Activated CD4-positive, alpha-beta memory T cell treated with anti-CD3 and anti-CD28 coated beads for 36 hours (primary cell): ENCODE results near the gene RALBP1. TPM values are rescaled to one million over a fixed set of nuclear protein-coding genes. Genes with fewer than 3 reads are reported as not detected.

Experiments used
- CTCF ChIA-PET: fragments of 350-600 bp; sonication (Branson Sonifier 250); formaldehyde crosslinking; loops from one replicate; lab custom pipeline; 2021; ENCODE audit warnings: antibody characterized with exemption, inconsistent platforms; lab: Charles Lee
- POLR2A ChIA-PET: fragments of 350-600 bp; sonication (Branson Sonifier 250); formaldehyde crosslinking; loops from one replicate; lab custom pipeline; 2021; ENCODE audit warnings: antibody characterized with exemption; lab: Charles Lee
- DNase-seq: peaks from one replicate; pipeline ENCODE4 v3.0.0-alpha.2; 2020
- H3K27ac Mint-ChIP-seq: one replicate; pipeline ENCODE4 v1.8.0; 2021; ENCODE audit warnings: mixed read lengths
- H3K27me3 Mint-ChIP-seq: one replicate; pipeline ENCODE4 v1.8.0; 2021; ENCODE audit warnings: mixed read lengths
- H3K36me3 Mint-ChIP-seq: one replicate; pipeline ENCODE4 v1.8.0; 2021; ENCODE audit warnings: mixed read lengths
- H3K4me1 Mint-ChIP-seq: one replicate; pipeline ENCODE4 v1.8.0; 2021; ENCODE audit warnings: low read depth, mixed read lengths
- H3K4me3 Mint-ChIP-seq: one replicate; pipeline ENCODE4 v1.8.0; 2021; ENCODE audit warnings: mild to moderate bottlenecking, mixed read lengths
- H3K9me3 Mint-ChIP-seq: one replicate; pipeline ENCODE4 v1.8.0; 2021; ENCODE audit warnings: mixed read lengths
- intact Hi-C: fragments of 100-400 bp; cut with micrococcal nuclease; formaldehyde crosslinking; loops from one replicate; pipeline ENCODE4 v1.15.1; 2023
- total RNA-seq, 2 experiments: library from RNA; stranded (reverse); gene quantifications; one replicate each; pipeline ENCODE4 v1.2.3, GENCODE V29; 2021

Gene RALBP1
- total RNA-seq, 2 experiments from 2014 or later, result 53.1 to 54.7 TPM

DNA sequence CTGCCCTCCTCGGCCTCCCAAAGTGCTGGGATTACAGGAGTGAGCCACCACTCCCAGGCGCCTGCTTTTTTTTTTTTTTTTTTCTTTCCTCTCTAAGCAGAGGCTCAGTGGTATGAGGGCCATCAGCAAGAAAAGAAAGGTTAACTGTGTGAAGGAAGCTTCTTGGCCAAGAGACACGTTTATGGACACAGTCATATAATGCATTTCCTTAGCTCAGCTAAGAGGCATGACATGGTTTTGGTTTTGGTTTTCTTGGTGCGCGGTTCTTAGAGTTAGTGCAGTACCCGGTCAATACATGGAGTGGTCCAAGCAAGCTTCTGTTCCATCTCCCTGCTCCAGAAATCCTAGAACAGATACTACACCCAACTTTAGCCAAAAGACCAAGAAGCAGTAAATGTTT lies 42.6 kb downstream of the RALBP1 start:
- Mint-ChIP-seq H3K4me1 (peaks cover 3% of the 10 kb centered on the region), H3K9me3 (no peaks in the 10 kb centered on the region), H3K27ac (no peak overlapping the region), H3K27me3 (no peaks in the 10 kb centered on the region), H3K4me3 (no peak overlapping the region), H3K36me3 (peaks cover 6% of the 10 kb centered on the region)
- DNase-seq, result no peak
- intact Hi-C loops, result loop anchor here (2.0 to 5.0 kb wide), 3 partner anchors 41 to 863 kb away; partner anchors contain the start of gene RALBP1
- ChIA-PET POLR2A (no interaction called here), CTCF (interaction anchor here (0.6 to 1.7 kb wide), 5 partner anchors 11 to 822 kb away, joined by 3 to 9 read pairs (median 4); no protein-coding TSS in a partner anchor)

DNA sequence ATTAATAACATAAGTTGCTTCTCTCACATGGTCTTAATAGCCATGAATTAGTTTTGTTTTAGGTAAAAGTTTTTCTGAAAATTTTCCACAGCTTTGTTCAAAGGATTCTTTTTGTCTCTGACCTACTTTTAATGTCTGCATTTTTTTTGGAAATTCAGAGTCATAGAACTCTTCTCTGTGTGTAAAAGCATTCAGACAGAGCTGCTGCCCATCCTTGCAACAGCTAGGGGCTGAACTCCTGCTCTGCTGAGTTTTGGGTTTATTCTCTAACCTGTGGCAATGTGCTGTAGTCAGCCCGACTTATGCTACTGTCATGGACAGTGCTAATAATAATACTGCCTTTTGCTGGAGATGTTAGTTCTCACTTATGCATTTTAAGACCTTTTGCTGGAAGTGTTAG lies 44.1 kb downstream of the RALBP1 start:
- ChIA-PET CTCF (interaction anchor here (0.7 to 1.7 kb wide), 2 partner anchors 109 to 446 kb away, joined by 3 to 7 read pairs; no protein-coding TSS in a partner anchor), POLR2A (no interaction called here)
- Mint-ChIP-seq H3K36me3 (peaks cover 9% of the 10 kb centered on the region), H3K9me3 (no peaks in the 10 kb centered on the region), H3K4me1 (peaks cover 3% of the 10 kb centered on the region), H3K4me3 (no peak overlapping the region), H3K27me3 (no peaks in the 10 kb centered on the region), H3K27ac (no peak overlapping the region)
- no peak for DNase-seq
- intact Hi-C loops, result loop anchor here (5.0 kb wide), 2 partner anchors 42 to 372 kb away; partner anchors contain the start of gene RALBP1

DNA sequence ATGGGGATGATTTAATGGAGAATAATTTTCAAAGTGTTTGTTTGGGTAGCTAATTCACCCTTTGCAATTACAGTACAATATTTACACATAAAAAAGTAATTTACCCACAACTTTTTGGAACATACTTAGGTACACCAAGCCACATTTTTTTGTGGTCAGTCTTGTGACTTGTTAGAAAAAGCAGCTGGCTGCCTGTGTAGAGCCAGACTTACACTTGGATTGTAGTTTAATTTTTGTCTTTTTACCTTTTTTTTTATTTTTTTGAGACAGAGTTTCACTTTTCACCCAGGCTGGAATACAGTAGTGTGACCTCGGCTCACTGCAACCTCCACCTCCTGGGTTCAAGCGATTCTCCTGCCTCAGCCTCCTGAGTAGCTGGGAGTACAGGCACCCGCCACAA lies 45.4 kb downstream of the RALBP1 start:
- H3K27me3 Mint-ChIP-seq, result no peaks in the 10 kb centered on the region
- H3K27ac Mint-ChIP-seq, result no peak overlapping the region
- no peak for DNase-seq
- ChIA-PET POLR2A (no interaction called here), CTCF (interaction anchor here (0.6 kb wide), 1 partner anchor 271 kb away, joined by 3 read pairs; no protein-coding TSS in a partner anchor)
- no peak overlapping the region for H3K4me3 Mint-ChIP-seq
- peaks cover 11% of the 10 kb centered on the region for H3K36me3 Mint-ChIP-seq
- H3K4me1 Mint-ChIP-seq, result no peaks in the 10 kb centered on the region
- no peaks in the 10 kb centered on the region for H3K9me3 Mint-ChIP-seq
- intact Hi-C loops, result no loop called here

DNA sequence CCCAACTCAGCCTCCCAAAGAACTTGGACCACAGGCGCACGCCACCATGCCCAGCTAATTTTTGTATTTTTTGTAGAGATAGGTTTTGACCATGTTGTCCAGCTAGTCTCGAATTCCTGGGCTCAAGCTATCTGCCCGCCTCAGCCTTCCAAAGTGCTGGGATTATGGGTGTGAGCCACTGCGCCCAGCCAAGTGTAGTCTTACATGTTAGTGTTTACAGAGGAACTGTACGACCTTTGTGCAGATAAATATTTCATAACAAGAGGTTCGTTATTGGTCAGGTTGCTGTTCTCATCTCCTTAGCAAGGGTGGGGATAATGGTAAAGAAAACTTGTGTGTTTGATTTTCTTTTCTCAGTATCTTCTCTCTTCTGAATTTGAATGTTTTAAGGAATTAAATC lies 46.5 kb downstream of the RALBP1 start:
- CTCF ChIA-PET, result no interaction called here
- Mint-ChIP-seq H3K4me3 (no peak overlapping the region), H3K36me3 (peaks cover 10% of the 10 kb centered on the region), H3K4me1 (no peaks in the 10 kb centered on the region), H3K27me3 (no peaks in the 10 kb centered on the region), H3K9me3 (no peaks in the 10 kb centered on the region), H3K27ac (no peak overlapping the region)
- no peak for DNase-seq
- intact Hi-C loops, result no loop called here
- POLR2A ChIA-PET, result no interaction called here

DNA sequence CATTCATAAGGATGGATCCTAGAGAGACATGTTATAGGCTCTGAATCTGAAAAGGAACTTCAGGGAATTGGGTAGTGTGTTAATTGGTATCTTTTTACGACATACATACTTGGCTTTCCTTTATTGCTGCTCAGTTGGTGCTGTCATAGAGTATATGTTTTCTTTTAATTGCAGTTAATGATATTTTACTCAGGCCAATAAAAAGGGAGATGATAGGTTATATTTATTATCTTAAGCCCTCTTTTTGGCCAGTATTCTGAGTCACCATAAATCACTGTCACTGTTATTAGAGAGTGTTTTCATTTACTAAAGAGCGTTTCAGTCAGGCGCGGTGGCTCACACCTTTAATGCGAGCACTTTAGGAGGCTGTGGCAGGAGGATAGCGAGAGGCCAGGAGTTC lies 47.6 kb downstream of the RALBP1 start:
- DNase-seq, result no peak
- ChIA-PET POLR2A (no interaction called here), CTCF (no interaction called here)
- no peaks in the 10 kb centered on the region for H3K9me3 Mint-ChIP-seq
- no peak overlapping the region for H3K4me3 Mint-ChIP-seq
- no peaks in the 10 kb centered on the region for H3K27me3 Mint-ChIP-seq
- intact Hi-C loops, result no loop called here
- H3K4me1 Mint-ChIP-seq, result no peaks in the 10 kb centered on the region
- no peak overlapping the region for H3K27ac Mint-ChIP-seq
- peaks cover 15% of the 10 kb centered on the region for H3K36me3 Mint-ChIP-seq

DNA sequence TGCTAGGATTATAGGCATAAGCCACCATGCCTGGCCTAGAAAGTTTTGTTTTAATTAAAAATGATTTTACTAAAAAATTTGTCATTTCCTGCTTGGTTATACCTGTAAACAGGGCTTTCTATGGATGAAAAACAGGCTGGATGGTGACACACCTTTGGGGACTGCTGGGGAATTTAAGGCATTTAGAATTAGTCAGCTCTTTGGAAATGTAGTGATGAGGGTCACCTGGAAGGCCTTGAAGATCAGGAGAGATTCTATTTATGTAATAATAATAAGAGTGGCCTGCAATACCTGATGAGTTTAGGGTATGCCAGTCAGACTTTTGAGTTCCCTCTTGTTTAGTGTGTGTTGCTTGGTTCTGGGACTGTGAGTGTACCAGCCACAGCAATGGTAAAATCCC lies 51.1 kb downstream of the RALBP1 start:
- no peak for DNase-seq
- POLR2A ChIA-PET, result no interaction called here
- H3K36me3 Mint-ChIP-seq, result peaks cover 26% of the 10 kb centered on the region
- H3K4me3 Mint-ChIP-seq, result no peak overlapping the region
- no peak overlapping the region for H3K27ac Mint-ChIP-seq
- no peaks in the 10 kb centered on the region for H3K9me3 Mint-ChIP-seq
- no peaks in the 10 kb centered on the region for H3K27me3 Mint-ChIP-seq
- CTCF ChIA-PET, result interaction anchor here (2.4 kb wide), 1 partner anchor 10 kb away, joined by 7 read pairs; no protein-coding TSS in a partner anchor
- intact Hi-C loops, result no loop called here
- H3K4me1 Mint-ChIP-seq, result no peaks in the 10 kb centered on the region

DNA sequence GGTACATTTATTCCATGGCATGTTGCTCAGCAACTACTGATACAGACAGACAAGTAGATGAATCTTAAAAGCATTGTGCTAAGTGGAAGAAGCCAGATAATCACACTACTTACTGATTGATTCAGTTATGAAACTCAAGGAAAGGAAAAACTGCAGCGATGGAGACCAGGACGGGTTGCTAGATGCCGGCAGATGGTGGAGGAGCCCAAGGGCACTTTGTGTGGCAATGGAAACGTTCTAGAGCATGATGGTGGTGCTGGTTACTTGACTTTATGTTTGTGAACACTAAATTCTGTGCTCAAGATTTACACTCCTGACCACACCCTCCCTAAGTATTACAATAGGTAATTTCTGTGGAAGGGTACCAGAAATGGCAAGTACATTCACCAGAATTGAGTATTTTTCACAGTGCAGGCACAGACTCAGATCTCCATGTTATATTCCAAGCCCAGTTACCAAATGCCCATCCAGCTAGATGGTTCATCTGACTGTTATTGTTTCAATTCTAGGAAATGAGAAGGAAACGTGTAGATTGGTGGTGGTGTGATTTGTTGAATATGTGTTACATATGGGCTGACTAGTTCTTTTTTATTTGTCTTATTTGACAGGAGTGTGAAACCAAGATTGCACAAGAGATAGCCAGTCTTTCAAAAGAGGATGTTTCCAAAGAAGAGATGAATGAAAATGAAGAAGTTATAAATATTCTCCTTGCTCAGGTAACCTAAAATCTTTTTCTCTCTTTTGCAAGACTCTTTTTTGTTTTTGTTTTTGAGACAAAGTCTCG lies 55.1 kb downstream of the RALBP1 start:
- Mint-ChIP-seq H3K36me3 (peaks cover 29% of the 10 kb centered on the region), H3K27me3 (no peaks in the 10 kb centered on the region), H3K4me3 (no peak overlapping the region), H3K9me3 (no peaks in the 10 kb centered on the region), H3K4me1 (no peaks in the 10 kb centered on the region), H3K27ac (no peak overlapping the region)
- no peak for DNase-seq
- CTCF ChIA-PET, result interaction anchor here (0.7 to 1.0 kb wide), 2 partner anchors 14 to 15 kb away, joined by 3 to 4 read pairs; no protein-coding TSS in a partner anchor
- POLR2A ChIA-PET, result no interaction called here
- intact Hi-C loops, result no loop called here

DNA sequence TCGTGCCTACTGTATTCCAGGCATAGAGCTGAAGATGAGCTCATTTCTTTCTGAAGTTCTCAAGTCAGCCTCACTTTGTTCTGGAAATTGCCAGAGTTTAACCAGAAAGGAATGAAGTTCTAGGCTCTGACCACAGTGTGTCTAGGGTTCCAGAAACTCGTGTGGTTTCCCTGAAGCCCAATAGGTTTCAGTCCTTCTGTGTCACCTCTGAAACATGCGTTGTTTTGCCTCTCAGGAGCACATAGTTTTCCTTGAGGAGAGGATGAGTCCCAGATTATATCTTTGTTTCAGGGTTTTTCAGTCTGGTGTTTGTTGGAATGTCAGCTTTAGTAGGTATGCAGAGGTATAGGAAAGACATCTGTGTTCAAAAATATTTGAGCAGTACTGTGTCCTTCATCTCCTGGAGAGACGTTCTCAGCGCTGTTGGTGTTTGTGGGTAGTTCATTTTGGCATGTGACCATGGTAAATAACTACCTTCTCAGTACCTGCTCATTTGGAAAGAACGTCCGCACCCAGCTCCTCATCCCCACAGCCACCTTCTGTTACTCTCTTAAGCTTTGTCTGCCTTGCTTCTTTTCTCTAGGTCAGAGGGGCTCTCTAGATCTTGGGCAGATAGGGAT lies 56.6 kb downstream of the RALBP1 start:
- H3K9me3 Mint-ChIP-seq, result no peaks in the 10 kb centered on the region
- no peak overlapping the region for H3K27ac Mint-ChIP-seq
- no peak for DNase-seq
- POLR2A ChIA-PET, result no interaction called here
- peaks cover 39% of the 10 kb centered on the region for H3K36me3 Mint-ChIP-seq
- no peaks in the 10 kb centered on the region for H3K27me3 Mint-ChIP-seq
- CTCF ChIA-PET, result no interaction called here
- no peak overlapping the region for H3K4me3 Mint-ChIP-seq
- intact Hi-C loops, result no loop called here
- H3K4me1 Mint-ChIP-seq, result no peaks in the 10 kb centered on the region

DNA sequence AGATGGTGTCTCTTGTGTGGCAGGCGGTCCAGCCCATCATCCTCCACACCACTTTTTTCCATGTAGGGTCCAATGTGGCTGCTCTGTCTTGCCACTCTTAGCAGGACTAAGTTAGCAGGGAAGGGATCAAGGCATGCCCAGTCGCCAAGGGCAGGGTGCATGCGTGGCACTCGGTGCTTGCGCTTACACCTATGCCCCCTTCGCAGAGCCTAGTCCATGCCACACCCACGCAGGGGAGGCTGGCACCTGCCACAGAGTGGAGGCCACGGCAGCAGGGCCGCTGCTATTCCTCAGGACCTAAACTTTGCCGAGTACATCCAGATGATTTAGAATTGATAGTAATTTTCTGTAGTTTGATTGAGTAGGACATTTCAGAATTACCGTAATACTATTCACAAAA lies 59.5 kb downstream of the RALBP1 start:
- ChIA-PET POLR2A (no interaction called here), CTCF (no interaction called here)
- H3K4me1 Mint-ChIP-seq, result no peaks in the 10 kb centered on the region
- no peaks in the 10 kb centered on the region for H3K9me3 Mint-ChIP-seq
- H3K27me3 Mint-ChIP-seq, result no peaks in the 10 kb centered on the region
- DNase-seq, result no peak
- no peak overlapping the region for H3K4me3 Mint-ChIP-seq
- peaks cover 26% of the 10 kb centered on the region for H3K36me3 Mint-ChIP-seq
- H3K27ac Mint-ChIP-seq, result no peak overlapping the region
- intact Hi-C loops, result no loop called here

DNA sequence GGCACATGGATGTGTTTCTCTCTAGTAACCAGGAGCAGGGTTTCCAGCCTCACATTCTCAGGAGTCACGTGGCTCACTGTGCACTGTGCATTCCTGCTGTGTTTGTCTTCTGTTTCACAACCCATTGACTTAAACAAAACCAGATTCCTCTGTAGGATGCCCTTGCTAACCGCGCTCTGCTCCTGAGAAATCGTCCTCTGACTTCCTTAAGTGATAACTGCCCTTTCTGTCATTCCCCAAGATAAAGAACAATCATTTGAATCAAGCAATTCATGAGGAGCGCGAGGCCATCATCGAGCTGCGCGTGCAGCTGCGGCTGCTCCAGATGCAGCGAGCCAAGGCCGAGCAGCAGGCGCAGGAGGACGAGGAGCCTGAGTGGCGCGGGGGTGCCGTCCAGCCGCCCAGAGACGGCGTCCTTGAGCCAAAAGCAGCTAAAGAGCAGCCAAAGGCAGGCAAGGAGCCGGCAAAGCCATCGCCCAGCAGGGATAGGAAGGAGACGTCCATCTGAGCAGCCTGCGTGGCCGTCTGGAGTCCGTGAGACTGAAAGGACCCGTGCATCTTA lies 60.2 kb downstream of the RALBP1 start:
- no peak overlapping the region for H3K27ac Mint-ChIP-seq
- H3K4me3 Mint-ChIP-seq, result no peak overlapping the region
- ChIA-PET POLR2A (no interaction called here), CTCF (no interaction called here)
- H3K9me3 Mint-ChIP-seq, result no peaks in the 10 kb centered on the region
- no peak for DNase-seq
- peaks cover 25% of the 10 kb centered on the region for H3K36me3 Mint-ChIP-seq
- H3K4me1 Mint-ChIP-seq, result no peaks in the 10 kb centered on the region
- H3K27me3 Mint-ChIP-seq, result no peaks in the 10 kb centered on the region
- intact Hi-C loops, result no loop called here

DNA sequence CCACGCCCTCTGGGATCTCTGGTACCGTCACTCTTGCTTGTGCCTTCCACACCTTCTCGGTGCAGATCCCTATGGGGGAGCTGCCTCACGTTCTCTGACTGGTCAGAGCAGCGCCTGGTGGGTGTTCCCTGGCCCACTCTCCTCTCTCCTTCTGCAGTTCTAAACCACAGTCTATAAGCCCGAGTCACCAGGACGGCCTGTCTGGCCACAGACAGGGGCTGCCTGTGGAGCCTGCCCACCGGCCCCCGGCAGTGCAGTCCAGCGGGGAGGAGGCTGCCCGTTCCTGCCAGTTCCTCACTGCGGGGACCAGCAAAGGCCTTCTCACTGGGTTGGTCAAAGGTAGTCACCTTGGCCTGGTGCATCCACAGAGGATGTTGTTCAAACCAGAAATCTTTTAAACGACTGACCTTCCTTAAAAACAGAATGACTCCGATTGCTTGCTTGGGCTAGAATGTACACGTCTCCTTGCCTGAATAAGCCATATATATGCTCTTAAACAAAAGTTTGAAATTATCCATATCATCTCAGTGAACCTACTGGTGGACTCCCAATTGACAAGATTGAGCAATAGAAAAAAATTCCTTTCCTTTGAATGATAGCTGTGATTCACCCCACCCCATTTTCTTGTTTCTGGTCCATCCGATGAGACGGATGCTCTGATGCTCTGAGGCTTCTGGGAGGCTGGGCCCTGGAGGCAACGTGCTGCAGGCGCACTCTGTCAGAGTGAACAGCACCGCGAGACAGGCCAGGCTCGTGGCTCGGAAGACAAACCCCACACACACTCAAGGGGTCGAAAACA lies 61.2 kb downstream of the RALBP1 start:
- DNase-seq, result no peak
- Mint-ChIP-seq H3K27me3 (no peaks in the 10 kb centered on the region), H3K36me3 (peaks cover 24% of the 10 kb centered on the region), H3K9me3 (no peaks in the 10 kb centered on the region), H3K27ac (no peak overlapping the region), H3K4me3 (no peak overlapping the region), H3K4me1 (no peaks in the 10 kb centered on the region)
- ChIA-PET POLR2A (no interaction called here), CTCF (no interaction called here)
- intact Hi-C loops, result no loop called here

DNA sequence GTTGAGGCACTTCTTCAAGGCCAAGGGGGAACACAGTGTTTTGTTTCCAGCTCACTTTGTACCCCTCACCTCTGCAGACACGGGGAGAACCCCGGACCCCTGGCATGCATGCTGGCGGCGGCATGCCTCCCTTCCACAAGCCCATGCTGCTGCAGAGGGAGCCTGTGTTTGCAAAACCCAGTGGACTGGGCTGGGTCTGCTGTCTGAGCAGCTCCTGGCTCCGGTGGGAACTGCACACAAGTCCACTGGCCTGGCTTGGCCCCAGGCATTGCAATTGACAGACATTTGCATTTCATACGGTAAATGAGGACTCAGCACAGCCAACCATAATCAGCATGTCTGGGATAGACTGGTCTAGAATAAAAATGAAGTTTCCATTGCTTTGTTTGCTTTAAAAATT lies 62.4 kb downstream of the RALBP1 start:
- intact Hi-C loops, result no loop called here
- no peaks in the 10 kb centered on the region for H3K4me1 Mint-ChIP-seq
- no peak overlapping the region for H3K4me3 Mint-ChIP-seq
- H3K36me3 Mint-ChIP-seq, result peaks cover 24% of the 10 kb centered on the region
- H3K9me3 Mint-ChIP-seq, result no peaks in the 10 kb centered on the region
- H3K27me3 Mint-ChIP-seq, result no peaks in the 10 kb centered on the region
- no peak for DNase-seq
- no peak overlapping the region for H3K27ac Mint-ChIP-seq
- CTCF ChIA-PET, result no interaction called here
- POLR2A ChIA-PET, result no interaction called here
